Kidney tubule cell (primary cell): ENCODE results near the gene XYLB.
A peak's percentile ranks its signal among the peaks of the same experiment; 100 is the strongest.

Experiments used
- DNase-seq: peaks from one replicate; pipeline ENCODE4 v3.0.0-alpha.2; 2018; ENCODE audit warnings: low spot score

The XYLB gene

GRCh38 chr3:38454884-38455638, 108.5 kb downstream of the XYLB start:
- peak; percentile 81 for DNase-seq

- no peak for DNase-seq
Measured at GRCh38 chr3:38455639-38456430, 109.2 kb downstream of the XYLB start.

- DNase-seq = peak; percentile 59
Measured at GRCh38 chr3:38457111-38458003, 110.8 kb downstream of the XYLB start.

GRCh38 chr3:38458796-38459498, 112.4 kb downstream of the XYLB start:
- peak; percentile 70 for DNase-seq

- DNase-seq = no peak
Measured at GRCh38 chr3:38459499-38460048, 113.0 kb downstream of the XYLB start.

GRCh38 chr3:38460377-38461270, 114.0 kb downstream of the XYLB start:
- DNase-seq = no peak
